ENCODE measurements around the gene NINL. TPM values are rescaled to one million over a fixed set of nuclear protein-coding genes. Genes with fewer than 3 reads are reported as not detected.

Gene NINL
- total and polyA plus RNA-seq, 2 of the 8 experiments (the other 6 are each of a cell fraction or from before 2014, with no cell fraction given) = 15.3 to 30.0 TPM

GRCh38 chr20:25592135-25592852 is 7.0 kb upstream of the NINL start:
- Histone ChIP-seq H2BK12ac (ENCODE audit: low read depth, low read length) (no peak overlapping the region), H3K79me2 (ENCODE audit: control insufficient read depth in 1 of 2, insufficient read depth in 2 of 2, low read length in 2 of 2) (no peaks in the 10 kb centered on the region), H3K23me2 (ENCODE audit: low read depth, low read length) (no peaks in the 10 kb centered on the region), H3K4me3 (ENCODE audit: extremely low read depth in 1 of 4, insufficient read depth in 2 of 4, low read depth in 3 of 4, low read length in 4 of 4) (no peak overlapping the region), H4K20me1 (replicated peaks in 1 of 2; ENCODE audit: control insufficient read depth in 1 of 2, insufficient read depth in 2 of 2, low read length in 2 of 2) (no peaks in the 10 kb centered on the region), H3K4me1 (replicated peaks in 1 of 4; ENCODE audit: control insufficient read depth in 3 of 4, insufficient read depth in 4 of 4, low read length in 3 of 4) (no peaks in the 10 kb centered on the region), H3K36me3 (ENCODE audit: control insufficient read depth in 2 of 4, insufficient read depth in 4 of 4, low read length in 3 of 4) (no peaks in the 10 kb centered on the region), H3K4ac (replicated peaks; ENCODE audit: insufficient read length, low read depth, low read length) (no peak overlapping the region), H2BK15ac (ENCODE audit: low read length) (no peak overlapping the region), H3K79me1 (ENCODE audit: low read depth, low read length) (no peaks in the 10 kb centered on the region), H2BK20ac (ENCODE audit: low read length) (no peak overlapping the region), H3K23ac (ENCODE audit: insufficient read length) (no peak overlapping the region), H4K8ac (ENCODE audit: extremely low read depth, insufficient read depth, low read length) (peak overlapping the region; percentile 51; the same call in 1 of the 2 replicates), H3K27ac (ENCODE audit: low read depth, low read length) (no peak overlapping the region), H3K14ac (ENCODE audit: insufficient read length) (no peak overlapping the region), H4K91ac (replicated peaks; ENCODE audit: insufficient read length, low read length) (no peak overlapping the region), H3K56ac (replicated peaks; ENCODE audit: insufficient read length, low read depth, low read length) (no peak overlapping the region), H3K27me3 (replicated peaks in 1 of 4; ENCODE audit: control insufficient read depth in 3 of 4, extremely low read depth in 1 of 4, insufficient read depth in 3 of 4, low read length in 3 of 4) (no peaks in the 10 kb centered on the region), H3K18ac (ENCODE audit: extremely low read depth, low read length) (no peak overlapping the region), H2AFZ (ENCODE audit: low read length) (no peak overlapping the region), H3K9me3 (ENCODE audit: insufficient read depth in 2 of 2, low read depth in 1 of 2, low read length in 1 of 2) (no peaks in the 10 kb centered on the region), H3K9ac (replicated peaks in 1 of 4; ENCODE audit: extremely low read depth in 1 of 4, low read depth in 3 of 4, low read length in 3 of 4) (no peak overlapping the region; a peak in 1 of 7 replicates), H4K5ac (ENCODE audit: insufficient read length, low read depth, low read length) (no peak overlapping the region), H2BK120ac (replicated peaks; ENCODE audit: low read depth, low read length) (no peak overlapping the region), H2BK5ac (ENCODE audit: low read depth, low read length) (no peak overlapping the region), H3K4me2 (ENCODE audit: insufficient read depth in 1 of 2, low read depth in 2 of 2, low read length in 2 of 2) (no peak overlapping the region), H2AK5ac (ENCODE audit: low read depth, low read length) (no peak overlapping the region)
- ChIA-PET POLR2A (ENCODE audit: partially characterized antibody) (no interaction called here), CTCF (ENCODE audit: partially characterized antibody) (interaction anchor here (0.7 kb wide), 2 partner anchors 136 to 571 kb away, joined by 4 to 5 read pairs; no protein-coding TSS in a partner anchor)
- DNase-seq (ENCODE audit: low read depth in 1 of 2, low spot score in 2 of 2) (no peak), FAIRE-seq (no peak)
- 85% methylated on average over 9 of the region's 9 CpGs; no CpG with 5 or more reads in 1 of the 2 experiments for WGBS, 2 experiments (ENCODE audit: extremely low coverage in 1 of 2, insufficient coverage in 1 of 2, insufficient read length in 1 of 2, insufficient replicate concordance in 2 of 2, low coverage in 1 of 2, low lambda C conversion rate in 2 of 2, missing lambda C conversion rate in 1 of 2)
- TF ChIP-seq EP300 (IDR thresholded peaks at IDR 0.05; ENCODE audit: borderline replicate concordance in 1 of 2, low read depth in 2 of 2, low read length in 2 of 2) = no peak
- TF ChIP-seq SIN3A (conservative IDR thresholded peaks at IDR 0.05 in 1 of 2, IDR thresholded peaks at IDR 0.05 in 1 of 2; ENCODE audit: low read depth in 1 of 2, low read length in 2 of 2) = no peak
